Measurements from ENCODE around the gene ZYX.

- TF ChIP-seq CTCF (IDR thresholded peaks at IDR 0.05) (no peak), POLR2A (IDR thresholded peaks at IDR 0.05) (no peak), POLR2AphosphoS5 (IDR thresholded peaks at IDR 0.05) (no peak)
Measured at GRCh38 chr7:143410521-143411004, 29.4 kb downstream of the ZYX start.
